Embryonic facial prominence (tissue), 1 donor: ENCODE data around the gene KCNAB2.

ENCODE experiments used
- DNase-seq: peaks from one replicate; pipeline ENCODE4 v3.0.0-alpha.2; 2016; ENCODE audit errors: extremely low spot score

Gene KCNAB2

DNA sequence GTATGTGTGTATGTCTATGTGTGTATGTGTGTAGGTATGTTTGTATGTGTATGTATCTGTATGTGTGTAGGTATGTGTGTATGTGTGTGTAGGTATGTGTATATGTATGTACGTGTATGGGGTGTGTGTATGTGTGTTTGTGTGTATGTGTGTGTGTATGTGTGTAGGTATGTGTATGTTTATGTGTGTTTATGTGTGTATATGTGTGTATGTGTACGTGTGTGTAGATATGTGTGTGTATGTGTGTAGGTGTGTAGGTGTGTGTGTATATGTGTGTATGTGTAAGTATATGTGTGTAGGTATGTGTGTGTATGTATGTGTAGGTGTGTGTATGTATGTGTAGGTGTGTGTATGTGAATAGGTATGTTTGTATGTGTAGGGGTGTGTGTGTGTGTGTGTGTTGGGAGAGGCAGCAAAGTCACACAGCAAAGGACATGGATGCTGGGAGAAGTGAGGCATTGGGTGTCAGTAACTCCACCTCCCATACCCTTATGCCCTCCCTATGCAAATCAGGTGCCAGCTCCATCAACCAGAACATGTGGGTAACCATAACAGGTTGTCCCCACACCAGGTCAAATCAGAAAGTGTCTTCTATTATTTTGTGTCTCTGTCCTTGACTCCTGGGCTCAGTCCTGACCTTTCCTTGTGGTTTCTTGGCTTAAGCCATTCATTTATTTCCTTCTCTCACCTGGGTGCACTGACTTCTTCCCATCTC lies 15.0 kb upstream of the KCNAB2 start:
- no peak for DNase-seq

DNA sequence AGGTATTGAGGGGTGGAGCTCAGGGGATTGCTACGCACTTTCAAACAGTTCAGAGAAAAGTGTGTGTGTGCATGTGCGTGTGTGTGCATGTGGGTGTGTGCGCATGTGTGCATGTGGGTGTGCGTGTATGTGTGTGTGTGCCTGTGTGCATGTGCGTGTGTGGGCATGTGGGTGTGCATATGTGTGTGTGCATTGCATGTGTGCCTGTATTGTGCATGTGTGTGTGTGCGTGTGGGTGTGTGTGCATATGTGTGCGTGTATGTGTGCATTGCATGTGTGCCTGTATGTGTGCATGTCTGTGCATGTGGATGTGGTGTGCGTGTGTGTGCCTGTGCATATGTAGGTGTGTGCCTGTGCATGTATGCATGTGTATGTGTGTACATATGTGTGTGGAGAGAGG lies 12.6 kb upstream of the KCNAB2 start:
- no peak for DNase-seq

DNA sequence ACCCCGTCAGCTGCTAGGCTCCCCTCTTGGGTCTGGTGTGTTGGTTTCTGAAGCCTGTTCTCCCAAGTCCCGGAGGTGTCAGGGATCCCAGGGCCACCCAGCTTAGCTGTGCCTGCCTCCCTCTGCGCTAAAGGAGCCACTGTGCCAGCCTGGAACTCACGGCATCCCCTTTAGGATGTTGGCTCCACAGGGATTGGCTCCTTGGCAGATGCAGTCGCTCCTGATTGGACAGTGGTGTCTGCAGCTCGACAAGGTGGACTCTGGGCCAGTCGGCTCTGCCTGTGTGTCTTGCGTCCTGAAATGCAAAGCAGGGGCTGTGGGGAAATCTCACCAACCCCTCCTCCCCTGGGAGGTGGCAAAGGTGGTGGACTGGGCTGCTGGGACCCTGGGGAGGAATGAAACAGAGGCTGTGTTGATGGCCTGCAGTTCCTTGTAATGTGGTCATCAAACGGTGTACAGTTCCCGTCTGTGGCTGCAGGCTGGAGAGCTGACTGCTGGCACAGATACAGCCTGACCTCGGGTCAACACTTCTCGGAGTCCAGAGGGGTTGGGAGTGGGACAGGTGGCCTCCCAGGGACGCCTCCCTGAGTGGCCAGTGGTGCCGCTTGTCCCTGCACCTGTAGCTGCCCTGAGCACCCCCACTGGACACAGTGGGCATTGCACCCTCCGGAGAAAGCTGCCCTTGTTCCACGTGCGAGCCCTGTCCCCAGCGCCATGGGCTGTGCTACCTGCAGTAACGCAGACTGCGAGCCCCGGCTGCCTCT lies 11.5 kb upstream of the KCNAB2 start:
- DNase-seq = no peak

DNA sequence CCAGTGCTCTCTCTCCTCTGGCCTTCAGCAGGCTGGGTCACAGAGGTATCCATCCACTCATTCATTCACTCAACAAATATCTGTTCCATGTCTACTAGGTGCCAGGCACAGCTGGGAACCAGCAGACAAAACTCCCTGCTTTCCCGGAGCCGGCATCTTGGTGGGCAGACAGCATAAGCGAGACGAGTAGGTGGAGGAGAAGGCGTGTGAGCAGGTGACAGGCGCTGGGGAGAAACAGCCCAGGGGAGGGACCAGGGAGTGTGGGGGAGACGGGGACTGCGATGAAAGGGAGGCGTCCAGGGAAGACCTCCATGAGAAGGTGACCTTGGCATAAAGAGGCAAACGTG lies 11.0 kb upstream of the KCNAB2 start:
- no peak for DNase-seq

DNA sequence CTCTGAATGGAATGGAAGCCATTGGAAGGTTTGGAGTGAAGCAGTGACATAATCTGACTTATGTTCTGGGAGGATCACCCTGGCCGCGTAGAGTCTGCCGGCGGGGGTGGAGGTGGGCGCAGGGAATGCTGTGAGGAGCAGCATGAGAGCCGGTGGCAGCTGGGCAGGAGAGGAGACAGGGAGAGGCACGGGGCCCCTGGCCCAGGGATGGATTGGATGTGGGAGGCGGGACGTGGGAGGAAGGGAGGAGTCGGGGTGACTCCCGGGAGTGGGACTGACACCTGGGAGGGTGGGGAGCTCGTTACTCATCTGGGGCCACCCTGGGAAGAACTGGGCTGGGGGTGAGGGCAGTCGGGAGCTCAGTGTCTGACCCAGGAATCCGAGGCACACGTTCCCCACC lies 10.4 kb upstream of the KCNAB2 start:
- DNase-seq = no peak

DNA sequence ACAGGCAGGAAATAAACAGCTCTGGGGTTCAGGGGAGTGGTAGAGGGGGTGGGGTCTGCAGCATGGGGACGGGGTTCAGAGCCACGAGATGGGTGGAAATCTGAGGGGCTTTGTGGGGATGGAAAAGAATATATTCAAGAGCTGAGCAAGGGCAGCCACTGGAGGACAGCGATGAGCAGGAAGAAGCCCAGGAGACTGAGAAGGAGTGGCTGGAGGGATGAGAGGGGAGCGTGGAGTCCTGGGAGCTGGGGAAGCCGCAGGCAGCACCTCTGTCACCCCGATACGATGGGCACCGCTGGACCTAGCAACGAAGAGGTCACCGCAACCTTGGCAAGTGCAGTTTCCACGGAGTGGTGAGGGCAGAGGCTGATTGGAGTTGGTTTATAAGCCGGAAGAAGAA lies 10.0 kb upstream of the KCNAB2 start:
- no peak for DNase-seq

DNA sequence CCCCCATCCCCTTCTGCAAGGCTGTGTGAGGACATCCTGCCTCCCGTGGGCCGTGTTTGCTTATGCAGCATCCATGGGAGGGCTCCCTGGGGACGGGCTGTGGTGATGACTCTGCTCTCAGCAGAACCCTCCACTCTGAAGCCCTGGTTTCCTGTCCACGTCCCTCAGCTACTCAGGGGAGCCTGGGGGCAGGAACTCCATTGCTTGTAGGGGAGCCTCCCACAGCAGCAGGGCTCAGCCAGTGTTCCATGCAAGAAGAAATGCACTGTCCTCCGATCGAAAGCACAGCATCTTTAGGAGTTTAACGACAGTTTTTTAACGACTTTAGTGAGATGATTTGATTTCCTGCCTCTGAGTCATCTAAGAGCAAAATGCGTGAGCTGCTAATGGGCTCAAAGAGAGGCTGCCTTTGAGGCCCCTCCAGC lies 8.3 kb upstream of the KCNAB2 start:
- DNase-seq = no peak

DNA sequence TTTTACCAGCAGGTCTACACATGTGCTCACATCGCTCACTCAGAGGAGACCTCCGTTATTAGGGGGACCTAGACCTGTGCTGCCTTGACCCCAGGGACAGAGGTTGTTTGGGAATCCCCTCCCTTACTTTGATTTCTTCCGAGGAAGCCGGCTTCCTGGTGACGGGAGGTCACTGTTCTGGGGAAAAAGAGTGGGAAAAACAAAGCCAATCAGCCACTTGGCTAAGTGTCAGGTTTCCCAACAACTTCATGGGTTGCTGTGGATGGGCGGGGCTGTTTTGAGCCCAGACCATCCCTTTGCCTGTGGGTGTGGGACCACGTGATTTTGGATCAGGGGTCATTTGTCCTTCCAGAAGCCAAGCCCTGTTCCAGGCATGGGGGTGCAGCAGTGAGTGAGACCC lies 7.1 kb upstream of the KCNAB2 start:
- DNase-seq = no peak

DNA sequence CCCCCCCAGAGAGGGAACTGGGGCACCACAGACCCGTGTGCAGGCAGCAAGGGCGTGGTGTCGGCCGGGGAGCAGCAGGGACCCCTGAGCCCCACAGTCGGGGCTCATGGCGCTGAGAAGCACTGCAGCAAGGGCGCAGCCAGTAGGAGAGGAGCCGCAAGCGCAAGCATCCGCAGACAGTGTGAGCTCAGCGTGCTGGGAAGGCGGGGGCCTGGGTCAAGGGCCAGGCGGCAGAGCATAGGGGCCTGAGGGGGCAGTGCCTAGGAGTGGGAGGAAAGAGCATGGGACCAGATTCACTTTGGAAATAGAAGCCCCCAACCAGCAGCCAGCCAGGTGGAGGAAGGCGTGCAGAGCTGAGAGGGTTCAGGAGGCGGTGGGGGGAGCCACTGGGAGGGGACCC lies 6.7 kb upstream of the KCNAB2 start:
- no peak for DNase-seq

DNA sequence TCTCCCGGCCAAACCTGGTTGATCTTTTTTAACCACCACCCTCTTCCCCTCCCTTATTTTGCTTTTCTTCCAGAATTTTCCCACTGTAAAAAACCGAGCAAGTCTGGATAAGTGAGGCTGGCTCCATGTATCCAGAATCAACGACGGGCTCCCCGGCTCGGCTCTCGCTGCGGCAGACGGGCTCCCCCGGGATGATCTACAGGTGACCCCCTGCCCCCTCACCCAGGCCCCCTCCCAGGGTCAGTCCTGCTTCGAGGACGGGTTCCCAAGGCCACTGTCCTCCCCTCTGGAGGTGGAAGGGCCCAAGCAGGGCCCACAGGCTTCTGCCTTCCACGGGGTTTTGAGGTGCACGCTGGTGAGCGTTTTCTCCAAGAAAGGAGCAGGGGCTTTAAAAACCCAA lies 5.2 kb upstream of the KCNAB2 start:
- DNase-seq = no peak

DNA sequence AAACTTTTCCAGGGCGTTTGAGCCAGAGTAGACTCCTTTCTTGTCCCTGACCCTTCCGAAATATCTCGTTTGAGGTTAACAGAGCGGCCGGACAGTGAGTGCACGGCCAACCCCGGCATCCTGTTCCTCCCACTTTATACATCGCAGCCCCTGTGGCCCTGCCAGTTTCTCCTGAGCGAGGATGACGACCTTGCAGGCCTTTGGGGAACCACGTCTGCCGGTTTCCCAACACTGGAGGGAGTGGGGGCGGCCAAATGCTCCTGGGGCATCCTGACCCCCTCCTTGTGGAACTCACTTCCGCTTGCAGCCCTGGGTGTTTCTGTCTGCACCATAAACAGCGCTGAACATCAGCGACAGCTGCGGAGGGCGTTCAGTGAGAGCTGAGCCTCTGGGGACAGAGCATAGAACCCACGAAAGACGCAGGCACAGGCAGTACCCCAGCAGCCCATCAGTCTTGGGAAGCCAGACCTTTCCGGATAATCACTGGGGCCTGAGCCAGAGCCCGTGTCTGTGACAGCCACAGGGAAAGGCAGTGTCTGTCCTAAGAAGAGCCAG lies 4.8 kb upstream of the KCNAB2 start:
- DNase-seq = no peak

DNA sequence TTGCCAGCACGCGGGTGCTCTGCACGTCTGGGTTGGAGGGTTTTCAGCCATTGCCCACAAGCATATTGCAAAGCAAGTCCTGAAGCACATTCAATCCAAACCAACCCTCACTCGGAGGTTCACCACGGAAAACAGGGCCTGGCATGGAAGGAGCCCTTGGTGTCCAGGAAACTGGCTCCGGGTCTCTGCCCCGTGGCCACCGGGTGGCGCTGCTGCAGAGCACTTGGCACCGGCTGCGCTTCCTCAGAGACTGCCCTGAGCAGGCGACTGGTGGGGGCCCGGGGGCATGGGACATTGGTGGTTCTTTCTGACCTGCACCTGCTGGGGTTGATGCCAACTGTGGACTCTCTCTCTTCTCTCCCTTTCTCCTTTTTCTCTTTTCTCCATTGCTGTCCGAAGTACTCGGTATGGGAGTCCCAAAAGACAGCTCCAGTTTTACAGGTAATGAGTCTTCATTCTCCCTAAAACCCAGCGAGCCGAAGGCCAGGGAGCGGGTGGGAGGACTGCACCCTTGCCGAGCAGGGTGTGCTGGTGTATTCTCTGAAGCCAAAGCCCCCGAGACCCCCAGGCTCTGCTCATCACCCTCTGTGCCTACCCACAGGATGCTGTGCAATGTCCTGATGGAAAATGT lies 4.1 kb upstream of the KCNAB2 start:
- no peak for DNase-seq

DNA sequence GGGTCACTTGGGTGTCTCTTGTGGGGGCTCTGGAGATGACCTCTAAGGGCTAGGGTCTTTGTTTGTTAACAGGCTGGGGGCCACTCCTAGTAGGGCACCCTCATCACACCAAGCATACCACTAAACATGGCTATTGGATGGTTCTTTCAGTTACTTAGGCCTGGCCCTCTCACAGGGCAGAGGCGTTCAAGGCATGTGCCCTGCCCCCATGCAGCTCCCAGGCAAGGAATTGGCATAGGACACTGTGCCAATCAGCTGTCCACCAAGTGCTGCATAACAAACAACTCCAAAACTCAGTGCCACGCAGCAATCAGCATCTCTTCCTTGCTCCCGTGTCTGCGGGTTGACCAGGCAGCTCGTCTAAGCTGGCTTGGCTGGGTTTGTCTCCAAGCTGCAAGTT lies 2.1 kb upstream of the KCNAB2 start:
- DNase-seq = no peak

DNA sequence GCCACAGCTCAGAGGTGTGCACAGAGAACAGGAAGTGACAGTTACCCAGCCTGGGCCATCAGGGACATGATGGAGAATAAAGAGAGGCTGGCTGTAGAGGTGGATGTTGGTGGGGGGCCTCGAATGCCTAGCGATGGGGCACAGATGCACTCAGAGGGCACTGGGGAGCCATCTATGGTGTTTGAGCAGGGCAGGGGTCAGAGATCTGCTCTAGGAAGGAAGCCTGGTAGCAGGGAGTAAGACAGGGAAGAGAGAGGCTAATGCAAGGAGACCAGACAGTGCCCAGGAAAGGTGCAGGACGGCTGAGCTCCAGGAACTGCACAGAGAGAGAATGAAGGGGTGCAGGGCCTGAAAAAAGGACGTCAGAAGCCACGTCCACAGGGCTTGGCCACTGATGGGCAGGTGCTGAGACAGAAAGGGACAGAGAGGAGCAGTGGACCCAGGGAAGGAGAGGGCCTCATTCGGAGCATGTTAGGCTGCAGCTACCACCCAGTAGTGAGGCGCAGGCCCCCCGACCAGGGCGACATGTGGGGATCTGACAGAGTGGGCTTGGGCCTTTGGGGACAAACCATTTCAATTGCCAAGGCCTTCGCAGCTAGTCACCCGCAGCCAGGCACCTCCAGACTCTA lies 1.1 kb upstream of the KCNAB2 start:
- DNase-seq = no peak

DNA sequence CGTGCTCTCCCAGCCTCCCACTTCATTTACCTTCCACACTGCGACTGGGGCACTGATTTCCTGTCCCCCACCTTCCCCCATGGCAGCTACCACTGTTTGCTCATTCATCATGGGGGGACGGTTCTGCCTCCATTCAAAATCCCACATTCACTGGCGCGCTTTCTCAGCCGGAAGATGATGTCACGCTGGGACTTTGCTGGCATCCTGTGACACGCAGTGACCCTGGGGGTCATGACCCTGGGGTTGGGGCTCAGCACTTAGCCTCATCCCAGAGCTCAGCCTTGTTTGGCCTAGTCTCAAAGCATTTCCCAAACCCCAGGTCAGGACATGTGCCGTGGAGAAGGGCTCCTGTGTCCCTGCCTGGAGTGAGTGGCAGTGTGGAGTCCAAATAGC lies 582 bp upstream of the KCNAB2 start:
- DNase-seq = no peak

DNA sequence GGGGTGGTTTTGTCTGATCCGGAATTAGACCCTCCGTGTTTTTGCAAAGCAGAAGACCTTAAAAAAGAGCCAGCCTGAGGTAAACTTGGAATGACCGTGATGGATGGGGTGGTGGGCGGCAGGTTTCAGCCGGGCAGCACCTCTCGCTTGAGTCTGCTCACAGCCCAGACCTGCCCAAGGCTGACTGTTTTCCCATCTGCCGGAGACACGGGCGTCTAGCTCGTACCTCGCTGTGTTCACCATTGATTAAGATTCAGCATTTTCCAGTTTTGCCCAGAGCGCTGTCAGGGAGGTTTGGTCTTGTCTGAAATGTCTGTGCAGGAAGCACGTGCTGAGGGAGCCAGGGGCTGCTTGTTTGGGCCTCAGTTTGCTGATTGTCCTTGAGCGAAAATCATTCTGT lies 591 bp downstream of the KCNAB2 start:
- no peak for DNase-seq

DNA sequence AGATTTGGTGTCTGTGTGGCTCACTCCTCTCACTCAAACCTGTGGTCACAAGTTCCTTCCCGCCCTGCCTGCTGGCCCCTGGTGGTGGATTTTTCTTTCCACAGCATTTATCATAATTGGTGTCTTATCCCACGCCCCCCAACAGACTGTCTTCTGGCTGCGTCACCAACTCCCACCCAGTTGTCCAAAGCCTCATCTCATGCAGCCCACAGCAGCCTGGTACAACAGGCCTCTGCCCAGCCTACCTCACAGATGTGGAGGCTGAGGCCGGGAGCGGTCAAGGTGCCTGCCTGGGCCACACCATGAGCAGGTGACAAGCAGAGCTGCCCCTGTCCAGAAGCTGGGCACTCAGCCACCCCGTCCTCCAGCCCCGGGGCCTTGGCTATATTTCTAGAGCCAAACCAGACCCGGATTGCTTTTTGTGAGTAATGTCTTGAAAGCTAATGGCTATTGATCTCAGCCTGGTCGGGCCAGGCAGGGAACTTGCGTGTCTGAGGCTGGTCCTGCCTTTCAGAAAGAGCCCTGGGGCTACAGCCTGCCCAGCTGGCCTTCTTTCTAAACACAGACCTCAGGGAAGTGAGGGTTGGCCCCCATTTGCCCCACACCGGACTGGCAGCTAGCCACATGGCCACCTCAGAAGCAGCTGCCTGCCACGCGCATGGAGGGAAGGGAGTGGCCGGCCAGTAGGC lies 2.6 kb downstream of the KCNAB2 start:
- DNase-seq = no peak

DNA sequence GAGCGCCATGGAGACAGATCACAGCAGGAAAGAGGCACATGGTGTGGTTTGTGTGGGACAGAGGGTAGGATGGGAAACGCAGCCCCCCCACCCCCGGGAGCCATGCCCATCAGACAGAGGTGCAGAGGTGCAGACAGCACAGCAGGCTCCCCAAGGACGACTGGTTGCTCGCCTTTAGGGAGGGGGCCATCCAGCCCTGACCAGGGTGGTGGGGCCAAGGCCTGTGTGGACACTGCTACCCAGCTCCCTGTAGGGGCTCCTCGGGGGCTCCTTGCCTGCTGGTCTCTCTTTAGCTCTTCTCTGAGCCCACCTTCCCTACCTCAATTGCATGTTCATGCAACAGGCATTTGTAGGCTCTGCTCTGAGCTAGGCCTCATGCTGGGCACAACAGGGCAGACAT lies 3.7 kb downstream of the KCNAB2 start:
- DNase-seq = no peak

DNA sequence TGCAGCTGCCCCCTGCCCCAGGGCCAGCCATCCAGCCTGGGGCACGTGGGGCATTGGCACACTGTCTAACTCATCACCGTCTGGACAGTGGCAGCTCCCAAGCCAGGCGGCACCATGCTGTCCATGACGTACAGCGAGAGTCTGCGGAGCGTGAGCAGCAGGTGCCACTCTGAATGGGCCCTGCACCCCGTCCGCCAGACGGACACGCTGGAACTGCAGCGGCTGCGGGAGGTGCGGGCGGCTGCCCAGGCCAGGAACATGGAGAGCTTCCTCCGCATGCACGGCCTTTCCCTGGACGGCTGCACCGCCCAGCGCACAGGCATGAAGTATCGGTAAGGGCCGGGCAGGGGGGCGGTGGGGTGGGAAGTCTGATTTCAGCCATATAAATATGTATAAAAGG lies 5.7 kb downstream of the KCNAB2 start:
- DNase-seq = no peak

DNA sequence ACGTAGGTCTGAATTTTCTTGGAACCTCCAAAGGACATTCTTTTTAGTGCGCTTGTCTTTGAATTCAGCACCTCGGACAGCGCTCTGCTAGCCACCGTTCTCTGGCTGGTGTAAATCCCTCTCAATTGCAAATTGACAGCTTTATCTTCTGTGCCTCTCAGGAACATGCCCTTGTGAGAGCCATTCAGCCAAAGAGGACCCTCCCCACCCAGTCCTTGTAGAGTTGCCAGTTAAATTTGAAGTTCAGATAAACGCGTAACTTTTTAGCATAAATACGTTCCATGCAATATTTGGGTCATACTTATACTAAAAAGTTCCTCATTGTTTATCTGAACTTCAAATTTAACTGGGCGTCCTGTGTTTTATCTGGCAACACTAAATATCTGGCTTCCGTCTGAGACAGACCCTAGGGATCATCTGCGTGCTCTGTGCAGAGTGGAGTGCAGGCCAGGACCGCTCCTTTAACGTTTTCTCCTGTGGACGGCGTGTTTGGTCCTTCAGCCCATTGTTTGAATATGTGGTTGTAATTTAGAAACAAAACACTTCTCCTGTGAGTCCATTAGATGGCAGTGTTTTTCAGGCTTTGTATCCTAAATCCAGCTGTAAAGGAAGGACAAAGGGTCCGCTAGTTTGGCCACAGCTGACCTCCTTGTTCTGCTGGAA lies 7.0 kb downstream of the KCNAB2 start:
- peak; percentile 66 for DNase-seq

DNA sequence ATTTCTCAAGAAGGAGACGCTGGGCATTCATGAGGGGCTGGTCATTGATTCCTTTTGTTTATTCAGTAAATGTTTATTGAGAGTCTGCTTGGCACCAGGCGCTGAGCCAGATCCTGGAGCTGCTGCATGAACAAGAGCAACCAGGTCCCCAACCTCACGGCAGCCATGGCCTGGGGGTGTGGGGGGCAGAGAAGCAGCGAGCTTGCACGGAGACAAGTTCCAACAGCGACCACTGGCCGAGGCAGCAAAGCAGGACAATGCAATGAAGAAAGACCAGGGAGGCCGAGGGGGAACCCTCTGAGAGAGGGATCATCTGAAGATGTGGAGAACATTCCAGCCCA lies 7.5 kb downstream of the KCNAB2 start:
- no peak for DNase-seq
